SK-N-SH (cell line): ENCODE data around the gene SMARCD3. TPM values are rescaled to one million over a fixed set of nuclear protein-coding genes. Genes with fewer than 3 reads are reported as not detected.

ENCODE experiments used
- CTCF ChIA-PET: fragments of 300-600, 350-600 bp; formaldehyde crosslinking; extraction: SDS; loops from one replicate; lab custom pipeline; 2021; lab: Yijun Ruan, JAX
- POLR2A ChIA-PET: fragments of 350-600 bp; sonication (Branson Sonifier 250); formaldehyde crosslinking; extraction: SDS; loops from one replicate; lab custom pipeline; 2020; ENCODE audit warnings: antibody characterized with exemption, inconsistent platforms; lab: Yijun Ruan, JAX
- DNase-seq: peaks from one replicate; pipeline ENCODE4 v3.0.0; 2012
- H2AFZ ChIP-seq: fragments of 200-600 bp; sonication (generic); 2 replicates; pipeline ENCODE4 v1.8.1; 2016; ENCODE audit warnings: antibody characterized with exemption, mild to moderate bottlenecking, low read depth
- H3F3A ChIP-seq: fragments of 200-600 bp; sonication (generic); replicated peaks from 2 replicates; pipeline ENCODE3; 2016; ENCODE audit warnings: antibody characterized with exemption, mild to moderate bottlenecking; ENCODE audit not compliant: insufficient read depth
- H3K27ac ChIP-seq, 2 experiments: fragments of 200-500 bp in 1 of 2; fragments of 200-600 bp in 1 of 2; sonication (Bioruptor generic) in 1 of 2; sonication (generic), shearing (Covaris generic) in 1 of 2; 2 replicates each; pipeline versions ENCODE4 v1.5.1 to v1.6.1; 2014 to 2016; ENCODE audit warnings: low read depth in 2 of 2, inconsistent platforms in 1 of 2, low read length in 1 of 2, mild to moderate bottlenecking in 1 of 2, mixed read lengths in 1 of 2
- H3K27me3 ChIP-seq: fragments of 200-600 bp; sonication (generic), shearing (Covaris generic); 2 replicates; pipeline ENCODE4 v1.6.1; 2016; ENCODE audit warnings: mixed run types; ENCODE audit not compliant: insufficient read depth
- H3K36me3 ChIP-seq, 2 experiments: fragments of 200-500 bp in 1 of 2; fragments of 200-600 bp in 1 of 2; sonication (Bioruptor generic) in 1 of 2; sonication (generic) in 1 of 2; replicated peaks in 1 of 2; 2 replicates each; pipeline versions ENCODE3 to v1.5.1; 2014 to 2016; ENCODE audit warnings: low read length in 1 of 2, mild to moderate bottlenecking in 1 of 2; ENCODE audit not compliant: insufficient read depth in 2 of 2, control insufficient read depth in 1 of 2
- H3K4me1 ChIP-seq, 2 experiments: fragments of 200-500 bp in 1 of 2; fragments of 200-600 bp in 1 of 2; sonication (Bioruptor generic) in 1 of 2; sonication (generic), shearing (Covaris generic) in 1 of 2; 2 replicates each; pipeline versions ENCODE4 v1.5.1 to v1.6.1; 2014 to 2016; ENCODE audit warnings: low read depth in 1 of 2, low read length in 1 of 2, mixed run types in 1 of 2; ENCODE audit not compliant: insufficient read depth in 2 of 2, control insufficient read depth in 1 of 2
- H3K4me2 ChIP-seq: fragments of 200-600 bp; sonication (generic), shearing (Covaris generic); 2 replicates; pipeline ENCODE4 v1.6.1; 2017; ENCODE audit warnings: mixed run types
- H3K4me3 ChIP-seq, 2 experiments: fragments of 200-500 bp in 1 of 2; fragments of 200-600 bp in 1 of 2; sonication (Bioruptor generic) in 1 of 2; sonication (generic), shearing (Covaris generic) in 1 of 2; 2 replicates each; pipeline versions ENCODE4 v1.5.1 to v1.8.1; 2014 to 2016; ENCODE audit warnings: low read depth in 2 of 2, inconsistent platforms in 1 of 2, low read length in 1 of 2, mild to moderate bottlenecking in 1 of 2, mixed read lengths in 1 of 2, moderate library complexity in 1 of 2
- H3K79me2 ChIP-seq: fragments of 200-600 bp; sonication (generic); 2 replicates; pipeline ENCODE4 v1.8.1; 2017; ENCODE audit warnings: mild to moderate bottlenecking; ENCODE audit not compliant: insufficient read depth
- H3K9ac ChIP-seq: fragments of 200-600 bp; sonication (generic); 2 replicates; pipeline ENCODE4 v1.6.1; 2017; ENCODE audit warnings: mixed run types
- H3K9me2 ChIP-seq: fragments of 200-600 bp; sonication (generic); 2 replicates; pipeline ENCODE4 v1.6.1; 2017; ENCODE audit warnings: mixed run types
- H3K9me3 ChIP-seq: fragments of 200-600 bp; sonication (generic); 2 replicates; pipeline ENCODE4 v1.6.1; 2017; ENCODE audit warnings: mixed run types, mild to moderate bottlenecking, moderate library complexity
- H4K20me1 ChIP-seq: fragments of 200-600 bp; sonication (generic); 2 replicates; pipeline ENCODE4 v1.6.1; 2017; ENCODE audit warnings: mild to moderate bottlenecking, mixed run types; ENCODE audit not compliant: insufficient read depth
- CTCF ChIP-seq: fragments of 200-600 bp; sonication (generic); IDR thresholded peaks from 2 replicates; pipeline ENCODE4 v1.6.1; 2017; ENCODE audit warnings: antibody characterized with exemption, mild to moderate bottlenecking, moderate library complexity
- ELF1 ChIP-seq: IDR thresholded peaks from 2 replicates; pipeline ENCODE4 v1.4.0; 2012
- EZH2phosphoT487 ChIP-seq: fragments of 200-600 bp; sonication (generic); IDR thresholded peaks from 2 replicates; pipeline ENCODE4 v1.6.1; 2017; ENCODE audit warnings: low read depth, mixed run types, mild to moderate bottlenecking, antibody characterized with exemption, moderate library complexity, borderline replicate concordance
- FOSL2 ChIP-seq: IDR thresholded peaks from 2 replicates; pipeline ENCODE4 v1.4.0; 2012; ENCODE audit warnings: low read depth, mild to moderate bottlenecking, moderate library complexity, borderline replicate concordance
- FOXJ3 ChIP-seq: sonication (generic); formaldehyde crosslinking; IDR thresholded peaks from 2 replicates; pipeline ENCODE4 v1.5.1; 2020; ENCODE audit warnings: mild to moderate bottlenecking, missing genetic modification reagents
- FOXM1 ChIP-seq: IDR thresholded peaks from 2 replicates; pipeline ENCODE4 v1.4.0; 2012; ENCODE audit warnings: low read depth, mild to moderate bottlenecking
- GABPA ChIP-seq: IDR thresholded peaks from 2 replicates; pipeline ENCODE4 v1.4.0; 2012; ENCODE audit warnings: low read depth, mild to moderate bottlenecking
- JUND ChIP-seq: IDR thresholded peaks from 2 replicates; pipeline ENCODE4 v1.4.0; 2012
- MAX ChIP-seq: IDR thresholded peaks from 2 replicates; pipeline ENCODE4 v1.4.0; 2012; ENCODE audit warnings: low read depth
- MEF2A ChIP-seq: IDR thresholded peaks from 2 replicates; pipeline ENCODE4 v1.4.0; 2012; ENCODE audit warnings: low read depth, borderline replicate concordance
- MXI1 ChIP-seq: IDR thresholded peaks from 2 replicates; pipeline ENCODE4 v1.6.1; 2012; ENCODE audit warnings: mild to moderate bottlenecking, low read depth, low read length, improper control_type of control experiment
- NRF1 ChIP-seq: IDR thresholded peaks from 2 replicates; pipeline ENCODE4 v1.6.1; 2012; ENCODE audit warnings: low read depth, mild to moderate bottlenecking, low read length
- PBX3 ChIP-seq: IDR thresholded peaks from 2 replicates; pipeline ENCODE4; 2012
- POLR2AphosphoS5 ChIP-seq: IDR thresholded peaks from 2 replicates; pipeline ENCODE4 v1.6.1; 2012; ENCODE audit warnings: low read depth, low read length
- RAD21 ChIP-seq: IDR thresholded peaks from 2 replicates; pipeline ENCODE4 v1.6.1; 2012; ENCODE audit warnings: mild to moderate bottlenecking, low read length
- REST ChIP-seq: IDR thresholded peaks from 2 replicates; pipeline ENCODE4 v1.6.1; 2012; ENCODE audit warnings: mild to moderate bottlenecking, low read depth, low read length, moderate library complexity
- RFX5 ChIP-seq: IDR thresholded peaks from 2 replicates; pipeline ENCODE4 v1.6.1; 2012; ENCODE audit warnings: mild to moderate bottlenecking, improper control_type of control experiment, low read length
- RXRA ChIP-seq: IDR thresholded peaks from 2 replicates; pipeline ENCODE4 v1.4.0; 2012; ENCODE audit warnings: low read depth, mild to moderate bottlenecking, borderline replicate concordance
- SIN3A ChIP-seq: IDR thresholded peaks from 2 replicates; pipeline ENCODE4 v1.6.1; 2012; ENCODE audit warnings: low read depth, mild to moderate bottlenecking, low read length, moderate library complexity, borderline replicate concordance
- SMC3 ChIP-seq: IDR thresholded peaks from 2 replicates; pipeline ENCODE4 v1.6.1; 2012; ENCODE audit warnings: low read depth, low read length, improper control_type of control experiment
- TAF1 ChIP-seq: IDR thresholded peaks from 2 replicates; pipeline ENCODE4 v1.6.1; 2012; ENCODE audit warnings: low read depth, mild to moderate bottlenecking, low read length, moderate library complexity, borderline replicate concordance
- TCF12 ChIP-seq: IDR thresholded peaks from 2 replicates; pipeline ENCODE4 v1.4.0; 2012
- TEAD4 ChIP-seq: IDR thresholded peaks from 2 replicates; pipeline ENCODE4 v1.4.0; 2012; ENCODE audit warnings: mild to moderate bottlenecking, borderline replicate concordance; ENCODE audit not compliant: insufficient read depth
- USF1 ChIP-seq: IDR thresholded peaks from 2 replicates; pipeline ENCODE4 v1.4.0; 2012; ENCODE audit warnings: low read depth, borderline replicate concordance
- YY1 ChIP-seq: IDR thresholded peaks from 2 replicates; pipeline ENCODE4 v1.4.0; 2012; ENCODE audit warnings: low read depth, mild to moderate bottlenecking
- whole genome bisulfite sequencing: methylation state at CpG from one replicate; pipeline ENCODE4 v1.1.6; 2017; ENCODE audit warnings: low lambda C conversion rate; 5-methylcytosine and 5-hydroxymethylcytosine counted together
- polyA plus RNA-seq, 3 experiments: library from polyadenylated mRNA; depleted of rRNA; stranded (reverse); fragments of >200 nt; gene quantifications; 2 replicates each; pipeline ENCODE4 v1.2.3, GENCODE V29; 2012

The SMARCD3 gene
- polyA plus RNA-seq, 1 of the 3 experiments (the other 2 are of a cell fraction), result 62.8 TPM

- TF ChIP-seq FOXM1 (no peak), SMC3 (no peak; the same call in 1 of the 2 replicates), TCF12 (no peak; the same call in 1 of the 2 replicates), YY1 (no peak), MXI1 (peak; percentile 95), TEAD4 (no peak), POLR2AphosphoS5 (peak; percentile 95), CTCF (0 out of 2 replicates have a peak, but pooled peaks have one; percentile 11), GABPA (peak; percentile 92), RXRA (no peak), SIN3A (peak; percentile 81; the same call in 1 of the 2 replicates)
- TF ChIP-seq, all 33 proteins: peak for 13
Observed at GRCh38 chr7:151232091-151232916, 16.2 kb downstream of the SMARCD3 start, which contains the start of gene CHPF2 (continued).

- ChIA-PET CTCF (interaction anchor here (7.7 kb wide), 1 partner anchor 14 kb away, joined by 122 read pairs; no protein-coding TSS in a partner anchor), POLR2A (no interaction called here)
- no peak for DNase-seq
- Histone ChIP-seq H3K27ac (no peak overlapping the region), H3F3A (peaks cover 13% of the 10 kb centered on the region), H3K36me3 (peaks cover 14 to 23% of the 10 kb centered on the region in 2 experiments), H4K20me1 (peaks cover 30% of the 10 kb centered on the region), H2AFZ (peak overlapping the region; percentile 11; the same call in 1 of the 2 replicates), H3K27me3 (no peaks in the 10 kb centered on the region), H3K4me3 (no peak overlapping the region), H3K9ac (no peak overlapping the region), H3K4me1 (peaks cover 11 to 31% of the 10 kb centered on the region in 2 experiments), H3K9me3 (no peaks in the 10 kb centered on the region), H3K79me2 (peaks cover 52% of the 10 kb centered on the region), H3K4me2 (peak overlapping the region; percentile 94; the same call in 1 of the 2 replicates), H3K9me2 (no peaks in the 10 kb centered on the region)
- WGBS, result 92% methylated on average over 1 of the region's 1 CpG
- no peak for TF ChIP-seq TAF1
- TF ChIP-seq FOXJ3 (CRISPR knock-in tag), result no peak
- TF ChIP-seq MEF2A, result no peak
- no peak for TF ChIP-seq USF1
- TF ChIP-seq YY1, result no peak
- TF ChIP-seq FOSL2, result no peak
- TF ChIP-seq POLR2AphosphoS5, result no peak
- no peak for TF ChIP-seq REST
- no peak for TF ChIP-seq RFX5
- no peak for TF ChIP-seq MAX
- no peak for TF ChIP-seq JUND
- no peak for TF ChIP-seq EZH2phosphoT487
- no peak for TF ChIP-seq ELF1
- no peak for TF ChIP-seq NRF1
- TF ChIP-seq TCF12, result no peak
- TF ChIP-seq RAD21, result no peak
- no peak for TF ChIP-seq PBX3
Observed at GRCh38 chr7:151231080-151231479, 17.4 kb downstream of the SMARCD3 start.
